Tibial nerve (tissue), 4 donors: Measurements from ENCODE around the gene MGLL.

ENCODE experiments used
- EP300 ChIP-seq, 2 donors: sonication (generic); formaldehyde crosslinking; IDR thresholded peaks; one replicate each; pipeline ENCODE4 v1.6.1; 2017; ENCODE audit warnings: antibody characterized with exemption in 2 of 2, mild to moderate bottlenecking in 1 of 2
- POLR2A ChIP-seq, 2 donors: fragments of 450-650 bp; IDR thresholded peaks; one replicate each; pipeline ENCODE4 v1.6.1; 2017; ENCODE audit warnings: antibody characterized with exemption in 2 of 2, mild to moderate bottlenecking in 2 of 2, moderate library complexity in 2 of 2
- TF ChIP-seq, protein P1 (sequence below), 5 experiments: fragments of 200-600 bp in 3 of 5; fragments of 450-650 bp in 2 of 5; sonication (generic) in 3 of 5; IDR thresholded peaks; one replicate each; pipeline ENCODE4 v1.5.1; 2016 to 2019; ENCODE audit warnings: antibody characterized with exemption in 5 of 5, mild to moderate bottlenecking in 3 of 5, moderate library complexity in 2 of 5

DNA sequence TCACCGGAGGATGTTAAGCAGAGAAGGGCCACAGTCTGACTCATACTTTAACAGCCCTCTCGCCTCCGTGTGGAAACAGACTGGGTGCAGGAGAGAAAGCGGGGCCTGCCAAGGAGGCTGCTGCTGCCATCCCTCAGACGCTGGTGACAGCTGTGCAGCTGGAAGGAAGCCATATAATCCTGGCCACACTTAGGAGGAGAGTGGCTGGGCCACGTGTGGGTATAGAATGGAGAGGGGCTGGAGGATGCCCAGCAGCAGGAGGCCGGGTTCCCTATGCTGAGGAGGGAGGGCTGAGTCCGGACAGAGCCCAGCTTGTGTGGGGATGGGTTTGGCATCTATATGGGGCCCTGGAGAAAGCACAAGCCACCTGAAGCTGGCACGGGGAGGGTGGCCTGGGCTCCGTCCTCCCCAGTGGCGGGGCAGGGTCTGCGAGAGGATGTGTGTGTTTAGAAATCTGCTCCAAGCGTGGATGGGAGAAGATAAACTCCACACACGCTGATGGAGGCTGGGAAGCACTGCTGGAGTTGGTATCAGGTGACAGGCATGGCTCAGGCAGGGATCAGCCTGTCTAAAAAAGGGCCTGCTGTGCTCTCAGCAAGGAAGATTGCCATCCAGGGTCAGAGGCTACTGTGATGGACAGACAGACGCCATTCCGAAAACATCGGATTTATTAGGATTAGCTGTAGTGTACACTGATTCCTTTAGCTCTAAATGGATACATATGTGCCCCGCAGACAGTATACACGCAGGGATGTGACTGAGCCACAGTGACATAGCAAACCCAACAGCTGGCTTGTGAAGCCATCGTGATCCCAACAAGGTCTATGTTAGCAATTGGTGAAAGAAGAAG, 133.7 kb downstream of the MGLL start:
- TF ChIP-seq, protein P1, sequence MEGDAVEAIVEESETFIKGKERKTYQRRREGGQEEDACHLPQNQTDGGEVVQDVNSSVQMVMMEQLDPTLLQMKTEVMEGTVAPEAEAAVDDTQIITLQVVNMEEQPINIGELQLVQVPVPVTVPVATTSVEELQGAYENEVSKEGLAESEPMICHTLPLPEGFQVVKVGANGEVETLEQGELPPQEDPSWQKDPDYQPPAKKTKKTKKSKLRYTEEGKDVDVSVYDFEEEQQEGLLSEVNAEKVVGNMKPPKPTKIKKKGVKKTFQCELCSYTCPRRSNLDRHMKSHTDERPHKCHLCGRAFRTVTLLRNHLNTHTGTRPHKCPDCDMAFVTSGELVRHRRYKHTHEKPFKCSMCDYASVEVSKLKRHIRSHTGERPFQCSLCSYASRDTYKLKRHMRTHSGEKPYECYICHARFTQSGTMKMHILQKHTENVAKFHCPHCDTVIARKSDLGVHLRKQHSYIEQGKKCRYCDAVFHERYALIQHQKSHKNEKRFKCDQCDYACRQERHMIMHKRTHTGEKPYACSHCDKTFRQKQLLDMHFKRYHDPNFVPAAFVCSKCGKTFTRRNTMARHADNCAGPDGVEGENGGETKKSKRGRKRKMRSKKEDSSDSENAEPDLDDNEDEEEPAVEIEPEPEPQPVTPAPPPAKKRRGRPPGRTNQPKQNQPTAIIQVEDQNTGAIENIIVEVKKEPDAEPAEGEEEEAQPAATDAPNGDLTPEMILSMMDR (IDR thresholded peaks at IDR 0.05) = no peak
- TF ChIP-seq EP300 (IDR thresholded peaks at IDR 0.05) (no peak), POLR2A (IDR thresholded peaks at IDR 0.05) (no peak)
